Progenitor cell of endocrine pancreas (in vitro differentiated cells): ENCODE data around the gene AADACL3. TPM values are rescaled to one million over a fixed set of nuclear protein-coding genes. Genes with fewer than 3 reads are reported as not detected.

Experiments
- DNase-seq: peaks from one replicate; pipeline ENCODE4 v3.0.0; 2021; ENCODE audit warnings: low spot score; ENCODE audit not compliant: unreplicated experiment
- H3K27ac Mint-ChIP-seq: 2 replicates; pipeline ENCODE4 v1.8.0; 2021; ENCODE audit warnings: mild to moderate bottlenecking, moderate library complexity, mixed read lengths
- H3K27me3 Mint-ChIP-seq: 2 replicates; pipeline ENCODE4 v1.8.0; 2021; ENCODE audit warnings: mixed read lengths
- H3K36me3 Mint-ChIP-seq: 2 replicates; pipeline ENCODE4 v1.8.0; 2022; ENCODE audit warnings: mixed read lengths; ENCODE audit not compliant: insufficient read depth
- H3K4me1 Mint-ChIP-seq: 2 replicates; pipeline ENCODE4 v1.8.0; 2021; ENCODE audit warnings: low read depth, mixed read lengths
- H3K4me3 Mint-ChIP-seq: 2 replicates; pipeline ENCODE4 v1.8.0; 2021; ENCODE audit warnings: low read depth, mild to moderate bottlenecking, moderate library complexity, mixed read lengths
- H3K9me3 Mint-ChIP-seq: 2 replicates; pipeline ENCODE4 v1.8.0; 2021; ENCODE audit warnings: low read depth, mixed read lengths
- CTCF ChIP-seq: fragments of 200-600 bp; sonication (generic); IDR thresholded peaks from one replicate; pipeline ENCODE4 v1.5.0; 2021; ENCODE audit warnings: antibody characterized with exemption, mild to moderate bottlenecking; ENCODE audit not compliant: unreplicated experiment
- total RNA-seq: library from RNA; stranded (reverse); gene quantifications from 2 replicates; pipeline ENCODE4 v1.2.1, GENCODE V29; 2021

AADACL3 gene
- total RNA-seq, 1 donor from 2014 or later = not detected

GRCh38 chr1:12696658-12697057 is 19.3 kb upstream of the AADACL3 start:
- TF ChIP-seq CTCF = no peak
- no peak overlapping the region for H3K27ac Mint-ChIP-seq
- H3K36me3 Mint-ChIP-seq = no peaks in the 10 kb centered on the region
- no peaks in the 10 kb centered on the region for H3K4me1 Mint-ChIP-seq
- peaks cover 6% of the 10 kb centered on the region for H3K27me3 Mint-ChIP-seq
- no peak for DNase-seq
- H3K9me3 Mint-ChIP-seq = peaks cover 7% of the 10 kb centered on the region
- no peak overlapping the region for H3K4me3 Mint-ChIP-seq

- no peak for TF ChIP-seq CTCF
- H3K9me3 Mint-ChIP-seq = peaks cover 7% of the 10 kb centered on the region
- H3K4me1 Mint-ChIP-seq = no peaks in the 10 kb centered on the region
- no peak overlapping the region for H3K4me3 Mint-ChIP-seq
- DNase-seq = no peak
- H3K27me3 Mint-ChIP-seq = no peaks in the 10 kb centered on the region
- H3K36me3 Mint-ChIP-seq = no peaks in the 10 kb centered on the region
- no peak overlapping the region for H3K27ac Mint-ChIP-seq
These were observed 18.5 kb upstream of the AADACL3 start for GRCh38 chr1:12697397-12697796.

GRCh38 chr1:12703821-12704451 is 12.0 kb upstream of the AADACL3 start:
- TF ChIP-seq CTCF = no peak
- no peak for DNase-seq
- Mint-ChIP-seq H3K9me3 (peaks cover 17% of the 10 kb centered on the region), H3K27me3 (no peaks in the 10 kb centered on the region), H3K27ac (no peak overlapping the region), H3K4me1 (no peaks in the 10 kb centered on the region), H3K4me3 (no peak overlapping the region), H3K36me3 (no peaks in the 10 kb centered on the region)

- no peaks in the 10 kb centered on the region for H3K27me3 Mint-ChIP-seq
- no peaks in the 10 kb centered on the region for H3K4me1 Mint-ChIP-seq
- no peak overlapping the region for H3K27ac Mint-ChIP-seq
- no peak for TF ChIP-seq CTCF
- no peak for DNase-seq
- H3K36me3 Mint-ChIP-seq = no peaks in the 10 kb centered on the region
- H3K4me3 Mint-ChIP-seq = no peak overlapping the region
- H3K9me3 Mint-ChIP-seq = peaks cover 10% of the 10 kb centered on the region
These were observed 9.8 kb upstream of the AADACL3 start for GRCh38 chr1:12706061-12706460.

GRCh38 chr1:12708396-12709090 is 7.4 kb upstream of the AADACL3 start:
- no peak for DNase-seq
- Mint-ChIP-seq H3K27me3 (no peaks in the 10 kb centered on the region), H3K4me3 (no peak overlapping the region), H3K9me3 (peaks cover 7% of the 10 kb centered on the region), H3K36me3 (no peaks in the 10 kb centered on the region), H3K27ac (no peak overlapping the region), H3K4me1 (no peaks in the 10 kb centered on the region)
- TF ChIP-seq CTCF = no peak
